ENCODE data around the gene C6orf120.

Gene C6orf120

GRCh38 chr6:169725125-169726048 lies 23.5 kb downstream of the C6orf120 start:
- DNase-seq = peak; percentile 35 to 43

- DNase-seq = no peak
Observed at GRCh38 chr6:169726049-169726400, 24.1 kb downstream of the C6orf120 start.

- no peak for DNase-seq
Observed at GRCh38 chr6:169726963-169727362, 25.0 kb downstream of the C6orf120 start.

GRCh38 chr6:169729961-169730360 lies 28.0 kb downstream of the C6orf120 start:
- no peak for DNase-seq

- DNase-seq = no peak
Observed at GRCh38 chr6:169738204-169738975, 36.5 kb downstream of the C6orf120 start.

- DNase-seq = no peak
Observed at GRCh38 chr6:169738976-169739529, 37.1 kb downstream of the C6orf120 start.

- no peak for DNase-seq
Observed at GRCh38 chr6:169741344-169741743, 39.4 kb downstream of the C6orf120 start.

GRCh38 chr6:169745405-169745804 lies 43.5 kb downstream of the C6orf120 start:
- no peak for DNase-seq

- no peak for DNase-seq
Observed at GRCh38 chr6:169746556-169746955, 44.6 kb downstream of the C6orf120 start.

- DNase-seq = peak; percentile 91 to 93
Observed at GRCh38 chr6:169751242-169752073, 49.5 kb downstream of the C6orf120 start, which contains the start of the genes DYNLT2 and ERMARD. Gene DYNLT2 (minus strand): TSS chr6:169751572. CDS start chr6:169751458, 114 bp downstream. Gene ERMARD (plus strand): TSS chr6:169751622. CDS start chr6:169751658, 36 bp downstream.

- DNase-seq = peak; percentile 12 to 20
Observed at GRCh38 chr6:169752074-169752623, 50.2 kb downstream of the C6orf120 start.
